HL-60 (cell line): ENCODE measurements around the gene RNF144A.

ENCODE experiments used
- DNase-seq, 2 experiments: peaks; one replicate each; pipeline ENCODE4 v3.0.0-alpha.2; 2010 to 2020; ENCODE audit warnings: low read depth in 1 of 2, low spot score in 1 of 2
- H3K27ac ChIP-seq: fragments of 250-450 bp; sonication (Bioruptor Pico); replicated peaks from 2 replicates; pipeline ENCODE4 v1.5.1; 2020; ENCODE audit warnings: mild to moderate bottlenecking, moderate library complexity
- H3K27me3 ChIP-seq: fragments of 250-450 bp; sonication (Bioruptor Pico); 2 replicates; pipeline ENCODE4 v1.5.1; 2021; ENCODE audit warnings: mild to moderate bottlenecking, moderate library complexity; ENCODE audit not compliant: insufficient read depth, poor library complexity, severe bottlenecking
- H3K4me3 ChIP-seq: replicated peaks from 2 replicates; pipeline ENCODE4 v1.5.1; 2011; ENCODE audit warnings: mild to moderate bottlenecking, control low read depth, low read length; ENCODE audit not compliant: insufficient read depth
- CTCF ChIP-seq: IDR thresholded peaks from one replicate; pipeline ENCODE4 v1.5.1; 2011; ENCODE audit warnings: low read length, control low read depth, inconsistent platforms; ENCODE audit not compliant: insufficient read depth
- GABPA ChIP-seq: IDR thresholded peaks from 2 replicates; pipeline ENCODE4 v1.6.1; 2012; ENCODE audit warnings: low read depth
- POLR2AphosphoS5 ChIP-seq: IDR thresholded peaks from 2 replicates; pipeline ENCODE4 v1.6.1; 2012; ENCODE audit warnings: low read depth
- REST ChIP-seq: IDR thresholded peaks from 2 replicates; pipeline ENCODE4 v1.6.1; 2012; ENCODE audit warnings: low read depth; ENCODE audit not compliant: insufficient replicate concordance
- SPI1 ChIP-seq: IDR thresholded peaks from 2 replicates; pipeline ENCODE4 v1.6.1; 2012; ENCODE audit warnings: low read depth, mild to moderate bottlenecking, borderline replicate concordance

Gene RNF144A

GRCh38 chr2:6975988-6976387 lies 58.8 kb downstream of the RNF144A start:
- Histone ChIP-seq H3K4me3 (no peak overlapping the region), H3K27ac (no peak overlapping the region), H3K27me3 (no peaks in the 10 kb centered on the region)
- no peak for TF ChIP-seq CTCF
- TF ChIP-seq POLR2AphosphoS5, result no peak
- no peak for TF ChIP-seq SPI1
- no peak for TF ChIP-seq REST
- TF ChIP-seq GABPA, result no peak
- peak in 1 of 2 experiments; percentile 15 for DNase-seq

- no peak overlapping the region for H3K27ac ChIP-seq
- H3K27me3 ChIP-seq, result no peaks in the 10 kb centered on the region
- H3K4me3 ChIP-seq, result no peak overlapping the region
- DNase-seq, result no peak
- TF ChIP-seq REST, result no peak
- TF ChIP-seq POLR2AphosphoS5, result no peak
These were observed 60.0 kb downstream of the RNF144A start for GRCh38 chr2:6977113-6977741.

- Histone ChIP-seq H3K27ac (no peak overlapping the region), H3K4me3 (no peak overlapping the region), H3K27me3 (no peaks in the 10 kb centered on the region)
- DNase-seq, result no peak
- TF ChIP-seq SPI1, result no peak
- no peak for TF ChIP-seq REST
- TF ChIP-seq GABPA, result no peak
- TF ChIP-seq POLR2AphosphoS5, result no peak
- TF ChIP-seq CTCF, result no peak
These were observed 60.6 kb downstream of the RNF144A start for GRCh38 chr2:6977786-6978185.
